EL (cell line): ENCODE results near the gene STARD3.
A peak's percentile ranks its signal among the peaks of the same experiment; 100 is the strongest.
"Not testable (repeated sequence)": the region's sequence is repeated elsewhere in the genome, so short reads cannot be mapped to it uniquely, and the experiment has no call there.

Experiments
- DNase-seq: peaks from one replicate; pipeline ENCODE4 v3.0.0-alpha.2; 2016

Gene STARD3

DNA sequence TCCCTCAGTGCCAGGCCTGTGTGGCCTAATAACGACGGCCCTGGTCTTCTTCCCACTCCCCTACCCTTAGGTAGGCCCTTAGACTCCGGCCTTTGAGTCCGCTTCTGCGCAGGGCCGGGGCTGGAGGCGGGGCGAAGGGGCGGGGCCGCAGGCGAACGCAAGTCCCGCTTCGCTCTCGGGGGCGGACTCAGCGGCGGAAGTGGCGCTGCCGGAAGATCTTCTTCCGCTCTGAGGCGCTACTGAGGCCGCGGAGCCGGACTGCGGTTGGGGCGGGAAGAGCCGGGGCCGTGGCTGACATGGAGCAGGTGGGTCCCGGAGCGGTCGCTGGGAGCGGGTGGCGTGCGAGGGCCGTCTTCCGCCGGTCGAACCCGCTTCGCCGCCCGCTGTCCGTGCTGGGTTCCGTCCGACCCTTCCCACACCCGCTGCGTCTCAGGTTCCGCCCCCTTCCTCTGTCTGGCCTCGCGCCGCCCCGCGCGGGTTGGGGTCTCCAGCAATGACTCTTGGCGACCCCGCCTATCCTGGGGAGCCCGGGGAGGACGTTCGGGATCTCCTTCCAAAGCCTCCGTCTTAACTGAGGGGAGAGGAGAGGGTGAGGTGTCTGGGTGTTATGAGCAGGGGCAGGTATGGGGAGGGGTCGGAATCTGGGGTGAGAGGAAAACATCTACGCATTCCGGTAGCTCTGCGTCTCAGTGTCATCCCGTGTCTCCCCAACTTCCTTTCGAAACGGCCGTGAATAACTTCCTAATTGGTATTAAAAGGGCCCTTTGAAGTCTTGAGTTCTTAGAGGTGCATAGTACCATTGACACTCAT is at the start of gene STARD3:
STARD3 (plus strand) TSS at position 218 of the 810 bp plus-strand sequence. CDS start 16,388 bp downstream, outside the sequence.
- DNase-seq, result peak; percentile 87

DNA sequence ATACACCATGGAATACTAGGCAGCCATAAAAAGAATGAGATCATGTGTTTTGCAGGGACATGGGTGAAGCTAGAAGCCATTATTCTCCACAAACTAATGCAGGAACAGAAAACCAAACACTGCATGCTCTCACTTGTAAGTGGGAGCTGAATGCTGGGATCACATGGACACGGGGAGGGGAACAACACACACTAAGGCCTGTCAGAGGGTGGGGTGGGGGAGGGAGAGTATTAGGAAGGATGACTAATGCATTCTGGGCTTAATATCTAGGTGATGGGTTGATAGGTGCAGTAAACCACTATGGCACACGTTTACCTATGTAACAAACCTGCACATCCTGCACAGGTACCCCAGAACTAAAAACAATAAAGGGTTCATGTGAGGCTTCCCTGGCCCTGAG is 46.8 kb upstream of the STARD3 start:
- not testable (repeated sequence) for DNase-seq

DNA sequence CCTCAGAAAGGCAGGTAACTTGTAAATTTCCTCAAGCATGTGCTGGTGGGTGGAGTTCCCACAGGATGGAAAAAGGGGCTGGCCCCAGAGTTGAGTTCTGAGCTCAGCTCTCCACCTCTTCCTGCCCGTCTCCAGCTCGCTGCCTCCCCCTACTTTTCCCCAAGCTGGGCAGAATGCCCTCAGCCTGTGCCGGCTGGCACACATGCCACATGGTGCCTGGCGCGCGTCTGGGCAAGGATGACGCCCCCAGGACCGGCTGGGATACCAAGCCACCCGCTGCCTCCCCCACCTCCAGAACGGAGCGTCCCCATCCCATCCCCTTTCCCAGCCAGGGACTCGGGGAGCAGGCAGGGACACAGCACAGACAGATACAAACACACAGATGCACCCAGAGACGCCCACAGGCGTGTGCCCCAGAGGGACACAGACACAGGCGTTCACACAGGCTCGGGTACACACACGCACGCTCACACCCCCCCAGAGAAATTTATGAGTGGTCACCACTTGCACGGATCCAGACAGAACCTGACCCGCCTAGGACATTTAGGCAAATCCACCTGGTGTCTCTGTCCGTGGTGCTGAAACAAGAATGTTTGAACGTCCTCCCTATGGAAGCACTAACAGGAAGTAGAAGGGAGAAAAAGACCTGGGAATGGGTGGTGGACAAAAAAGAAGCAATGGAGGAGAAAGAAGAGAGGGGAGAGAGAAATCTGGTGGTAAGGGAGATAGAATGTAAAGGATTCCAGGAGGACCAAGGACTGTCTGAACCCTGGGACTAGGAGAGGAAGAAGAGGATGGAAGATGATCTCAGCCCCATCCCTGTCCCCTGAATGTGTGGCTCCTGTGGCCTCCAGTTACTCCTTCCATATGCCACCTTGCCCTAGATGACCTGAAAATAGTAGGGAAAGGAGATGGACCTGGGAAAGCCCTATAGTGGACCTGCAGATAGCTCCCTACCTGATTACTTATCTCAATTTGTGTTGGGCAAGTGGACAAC is 44.7 kb upstream of the STARD3 start:
- peak; percentile 29 for DNase-seq

DNA sequence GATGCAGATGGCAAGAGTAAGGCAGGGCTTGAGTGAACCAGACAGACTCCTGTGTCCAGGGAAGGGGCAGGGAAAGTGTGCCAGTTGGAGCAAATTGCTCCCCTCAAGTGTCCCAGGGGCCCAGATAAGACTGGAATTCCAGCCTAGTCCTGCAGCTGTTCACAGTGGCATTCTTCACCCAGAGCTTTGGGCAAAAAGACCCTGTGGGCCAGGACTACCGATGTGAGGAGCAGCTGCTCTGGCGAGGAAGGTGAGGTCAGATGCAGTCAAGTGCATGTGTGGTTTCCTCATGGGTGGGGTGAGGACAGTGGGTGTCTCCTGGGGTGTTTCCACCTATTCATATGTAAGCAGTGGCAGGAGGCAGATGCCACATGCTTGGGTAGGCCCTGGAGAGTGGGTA is 43.6 kb upstream of the STARD3 start:
- no peak for DNase-seq

DNA sequence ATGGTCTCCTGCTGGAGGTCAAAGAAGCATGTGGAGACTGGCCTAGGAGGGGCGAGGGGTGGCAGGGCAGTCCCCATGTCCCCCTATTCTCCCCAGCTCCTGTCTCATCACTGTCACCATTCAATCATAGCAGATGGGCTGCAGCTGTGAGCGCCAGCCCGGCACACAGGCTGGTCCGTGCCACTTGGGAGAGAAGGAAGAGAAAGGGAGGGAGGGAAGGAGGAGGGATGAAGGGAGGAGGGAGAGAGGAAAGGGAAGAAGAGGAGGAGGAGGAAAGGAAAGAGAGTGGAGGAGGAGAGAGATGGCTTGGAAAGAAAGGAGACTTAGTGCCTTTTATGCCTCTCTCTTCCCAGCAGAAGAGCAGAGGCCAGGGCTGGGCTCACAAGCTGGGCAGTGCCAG is 41.6 kb upstream of the STARD3 start:
- no peak for DNase-seq

- no peak for DNase-seq
Observed at GRCh38 chr17:39595928-39596510, 40.9 kb upstream of the STARD3 start.

- DNase-seq, result no peak
Observed at GRCh38 chr17:39596543-39597267, 40.2 kb upstream of the STARD3 start.

- DNase-seq, result no peak
Observed at GRCh38 chr17:39597372-39598046, 39.4 kb upstream of the STARD3 start.

DNA sequence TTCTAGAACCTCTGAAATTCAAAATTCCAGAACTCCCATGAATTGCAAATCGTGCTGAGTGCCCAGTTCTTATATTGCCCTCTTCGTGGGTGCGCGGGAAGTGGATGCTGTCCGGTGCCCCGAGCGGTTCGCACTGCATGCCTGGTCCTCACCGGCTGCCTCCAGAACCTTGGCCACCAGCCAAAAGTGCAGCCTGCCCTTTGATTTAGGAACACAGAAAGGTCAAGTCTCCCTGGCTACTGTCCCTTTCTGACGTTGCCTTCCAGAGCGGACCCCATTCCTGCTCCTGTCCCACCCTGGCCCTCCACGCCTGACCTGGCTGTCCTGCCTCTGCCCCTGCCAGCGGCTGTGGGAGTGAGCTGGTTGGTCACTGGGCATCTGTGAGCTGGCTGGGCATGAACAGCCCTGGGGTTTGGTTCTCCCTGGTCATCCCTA is 38.9 kb upstream of the STARD3 start:
- DNase-seq, result no peak

GRCh38 chr17:39598630-39599003 is 38.3 kb upstream of the STARD3 start:
- no peak for DNase-seq

- no peak for DNase-seq
Observed at GRCh38 chr17:39599004-39599664, 37.8 kb upstream of the STARD3 start.

DNA sequence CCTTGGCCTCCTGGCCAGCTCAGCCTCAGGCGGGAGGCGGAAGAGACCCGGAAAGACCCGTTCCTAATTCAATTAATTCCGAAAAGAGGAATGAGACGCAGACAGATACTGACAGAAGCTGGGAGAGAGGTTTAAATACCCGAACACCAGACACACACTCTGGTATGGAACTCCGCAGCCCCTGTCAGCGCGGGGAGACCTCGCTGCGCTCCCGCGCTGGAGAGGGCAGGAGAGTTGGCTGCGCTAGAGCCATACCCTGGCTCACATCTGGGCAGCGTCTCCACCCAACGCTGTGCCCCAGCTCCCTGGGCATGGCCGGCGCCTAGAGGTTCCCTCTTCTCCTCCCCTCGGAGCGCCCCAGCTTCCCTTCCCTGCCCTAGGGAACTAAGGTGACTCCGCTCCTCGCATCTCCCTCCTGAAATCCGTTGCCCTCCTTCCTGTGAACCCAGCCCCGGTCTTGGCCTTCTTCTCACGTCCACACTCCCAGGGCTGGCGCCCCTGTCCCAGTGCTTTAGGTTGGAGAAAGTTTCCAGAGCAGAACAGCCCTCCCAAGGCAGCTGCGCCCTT is 37.2 kb upstream of the STARD3 start:
- no peak for DNase-seq

GRCh38 chr17:39600288-39600996 is 36.5 kb upstream of the STARD3 start:
- no peak for DNase-seq

GRCh38 chr17:39600997-39601597 is 35.8 kb upstream of the STARD3 start:
- DNase-seq, result no peak

- no peak for DNase-seq
Observed at GRCh38 chr17:39601758-39602532, 35.0 kb upstream of the STARD3 start.

- DNase-seq, result no peak
Observed at GRCh38 chr17:39602533-39603303, 34.2 kb upstream of the STARD3 start.

DNA sequence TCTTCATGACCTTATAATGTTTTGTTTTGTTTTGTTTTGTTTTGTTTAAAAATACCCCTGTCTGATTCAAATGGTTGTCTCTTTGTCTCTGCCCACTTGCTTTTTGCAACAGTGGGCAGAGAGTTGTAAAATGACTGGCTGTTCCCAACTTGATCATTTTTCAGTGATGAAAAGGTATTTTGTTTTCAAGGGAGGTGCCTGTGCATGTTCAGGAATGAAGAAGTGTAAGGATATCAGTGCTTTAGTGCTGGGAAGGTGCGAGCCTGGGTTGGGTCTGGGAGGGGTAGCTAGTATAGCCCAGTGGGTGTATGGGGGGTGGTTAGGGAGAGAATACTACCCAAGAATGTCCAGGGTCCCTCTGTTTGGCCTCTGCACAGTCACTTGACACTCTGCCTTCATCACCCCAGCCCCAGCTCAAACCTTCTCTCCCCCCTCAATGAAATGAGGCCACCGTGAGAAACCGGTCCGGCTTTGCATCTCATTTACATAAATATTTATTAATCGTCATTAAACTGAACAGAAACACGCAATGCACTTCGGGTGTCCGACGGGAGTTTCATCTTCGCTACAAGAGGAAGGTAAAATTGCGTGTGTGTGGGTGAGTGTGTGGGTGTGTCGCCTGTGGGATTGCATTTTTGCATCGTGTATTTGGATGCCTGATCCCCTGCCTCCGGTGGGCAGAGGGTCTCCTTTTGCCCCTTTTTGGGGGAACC is 33.5 kb upstream of the STARD3 start:
- DNase-seq, result no peak
